Stimulated activated CD4-positive, alpha-beta T cell treated with anti-CD3 and anti-CD28 coated beads, Interleukin-2, amount 100 ng/mL, for 4 hours (primary cell): ENCODE data around the gene GRM5.
"Not testable (repeated sequence)": the region's sequence is repeated elsewhere in the genome, so short reads cannot be mapped to it uniquely, and the experiment has no call there.

Experiments
- DNase-seq: peaks from one replicate; pipeline ENCODE4 v3.0.0-alpha.2; 2020; ENCODE audit warnings: low read depth

The GRM5 gene

DNA sequence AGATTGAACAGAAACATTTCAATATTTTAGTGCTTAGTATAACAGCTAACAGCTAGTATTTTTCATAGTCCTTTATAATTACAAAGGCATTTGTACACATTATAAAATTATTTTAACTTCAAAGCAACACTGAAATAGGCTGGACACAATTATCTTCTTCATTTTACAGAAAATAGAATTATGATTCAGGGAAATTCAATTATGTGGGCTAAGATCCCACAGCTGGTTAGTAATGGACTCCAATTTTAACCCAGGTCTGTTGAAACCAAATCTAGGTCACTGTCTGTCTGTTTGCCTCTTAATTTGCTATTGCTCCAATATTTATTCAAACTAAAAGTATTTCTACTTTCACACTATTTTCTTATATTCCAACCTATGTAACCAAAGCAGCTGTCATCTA lies 574.1 kb downstream of the GRM5 start:
- no peak for DNase-seq

DNA sequence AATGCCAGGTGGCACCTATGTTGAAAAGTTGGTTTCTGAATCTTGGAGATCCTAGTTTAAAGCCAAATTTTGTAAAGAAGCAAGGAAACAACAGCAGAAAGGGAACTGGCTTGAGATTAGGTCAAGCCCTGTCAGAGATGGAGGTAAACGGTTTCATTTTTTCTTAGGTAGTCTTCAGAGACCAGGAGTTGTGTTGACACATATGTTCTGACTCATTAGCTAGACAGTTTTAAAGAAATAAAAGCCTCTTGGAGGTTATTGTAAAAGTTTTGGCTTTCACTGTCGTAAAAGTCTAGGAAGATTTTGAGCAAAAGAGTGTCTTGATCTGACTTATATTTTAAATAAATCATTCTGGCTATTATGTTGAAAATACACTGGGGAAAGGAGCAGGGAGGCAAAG lies 576.8 kb downstream of the GRM5 start:
- DNase-seq, result no peak

DNA sequence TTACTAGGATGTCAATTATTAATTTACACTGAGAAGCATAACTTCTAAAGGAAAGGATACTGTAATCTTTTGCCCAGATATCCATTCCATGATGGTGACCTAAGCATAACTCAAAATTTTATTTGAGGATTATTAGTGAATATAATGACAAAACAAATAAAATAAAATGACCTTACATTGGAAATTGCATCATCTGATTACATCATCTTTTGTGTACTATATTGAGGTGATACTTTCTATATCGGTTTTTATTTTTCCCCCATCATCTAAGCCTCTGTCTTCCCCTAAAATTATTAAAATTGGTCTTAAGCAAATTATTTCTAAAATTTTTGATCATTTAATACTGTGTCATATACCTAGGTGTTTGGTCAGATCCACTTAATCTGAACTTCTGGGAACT lies 578.1 kb downstream of the GRM5 start:
- DNase-seq, result no peak

DNA sequence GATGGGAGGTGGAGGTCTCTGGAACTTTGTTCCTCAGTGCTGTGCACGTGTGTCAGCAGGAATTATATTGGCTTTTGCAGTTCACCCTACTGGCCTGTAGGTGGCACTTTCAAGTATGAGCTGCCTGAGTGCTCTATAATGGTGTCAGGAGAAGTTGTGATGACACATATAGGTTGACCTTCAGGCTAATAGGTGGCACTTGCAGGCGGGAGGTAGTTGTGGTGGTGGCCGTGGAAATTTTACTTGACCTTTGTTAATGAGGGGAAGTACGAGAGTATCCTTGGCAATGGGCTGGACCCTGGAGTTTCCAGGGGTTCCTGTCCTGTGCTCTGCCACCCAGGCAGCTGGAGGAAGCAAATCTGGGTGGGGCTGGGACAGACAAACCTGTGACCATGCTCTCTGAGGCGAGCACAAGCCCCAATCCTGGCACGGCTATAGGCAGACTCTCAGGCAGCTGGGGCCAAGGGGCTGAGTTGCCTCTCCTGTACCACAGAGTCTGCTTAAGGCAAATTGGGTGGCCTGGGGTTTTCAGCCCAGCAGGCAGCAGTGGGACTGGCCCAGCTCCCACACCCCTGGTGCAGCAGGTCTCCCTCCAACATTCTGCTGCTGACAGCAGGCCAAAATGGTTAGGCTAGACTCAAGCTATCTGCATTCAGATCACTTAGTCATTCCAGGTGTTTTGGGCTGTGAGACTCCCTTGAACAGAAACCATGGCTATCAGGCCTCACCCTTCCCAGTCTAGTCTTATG lies 580.7 kb downstream of the GRM5 start:
- no peak for DNase-seq

DNA sequence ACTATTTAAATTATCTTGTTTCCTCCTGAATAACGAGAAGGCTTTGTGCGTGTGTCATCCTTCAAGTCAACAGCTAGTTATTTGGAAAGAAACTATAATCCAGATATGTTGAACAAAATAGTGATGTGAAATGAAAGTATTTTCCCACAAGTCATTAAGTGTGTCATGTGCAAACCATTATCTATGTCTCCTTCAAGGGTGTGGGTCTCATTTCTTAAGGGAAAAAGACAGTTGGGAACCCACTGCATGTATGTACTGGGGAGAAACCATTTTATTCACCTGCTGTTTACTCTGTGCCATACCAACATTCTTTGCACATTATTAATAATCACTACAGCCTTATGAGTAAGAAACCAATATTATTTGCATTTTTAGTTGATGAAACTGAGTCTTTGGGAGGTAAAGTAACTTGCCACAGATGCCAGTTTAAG lies 582.9 kb downstream of the GRM5 start:
- no peak for DNase-seq

DNA sequence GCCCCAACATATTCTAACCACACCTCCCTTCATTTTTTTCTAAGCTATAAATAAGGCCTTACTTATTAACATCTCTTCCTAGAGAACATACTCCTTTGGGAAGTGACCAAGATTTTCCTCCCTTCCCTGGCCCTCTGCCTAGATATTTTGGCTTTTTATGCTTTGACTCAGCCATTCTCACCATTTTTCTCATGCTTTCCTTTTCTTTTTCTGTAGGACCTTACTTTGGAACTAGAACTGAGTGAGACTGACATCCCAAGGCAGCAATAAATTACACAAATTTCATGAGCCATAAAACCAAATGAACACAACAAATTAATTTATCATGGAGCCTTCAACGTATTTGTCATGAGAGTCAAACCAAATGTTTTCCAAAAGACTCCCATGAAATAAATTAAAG lies 585.6 kb downstream of the GRM5 start:
- DNase-seq, result no peak

DNA sequence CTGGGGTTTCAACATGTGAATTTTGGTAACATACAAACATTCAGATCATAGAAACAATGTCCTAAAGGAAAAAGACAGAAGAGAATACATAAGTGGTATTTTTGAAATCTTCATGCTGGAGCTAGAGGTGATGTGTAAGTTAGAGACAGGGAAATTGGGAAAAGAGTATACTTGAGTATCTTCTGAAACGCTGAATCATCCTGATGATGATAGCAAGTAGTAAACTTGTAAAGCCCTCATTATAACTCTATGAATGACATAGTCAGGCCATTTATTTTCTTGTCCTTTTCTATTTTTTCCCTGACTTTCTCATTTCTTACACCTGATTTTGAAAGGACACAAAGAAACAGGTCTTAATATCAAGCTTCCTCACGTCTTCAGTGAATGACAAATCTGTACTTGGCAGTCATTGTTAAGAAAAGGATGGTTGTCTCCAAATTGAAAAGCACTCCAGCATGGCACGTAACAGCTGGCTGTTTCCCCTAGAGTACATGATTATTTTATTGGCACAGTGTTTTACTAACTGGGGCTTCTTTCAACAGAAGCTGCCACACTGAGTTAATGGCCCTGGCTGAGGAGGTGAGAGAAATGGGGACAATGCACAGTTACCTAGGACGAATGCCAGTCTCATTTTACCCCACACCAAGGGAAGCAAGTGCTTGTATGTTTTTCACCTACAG lies 587.5 kb downstream of the GRM5 start:
- no peak for DNase-seq

DNA sequence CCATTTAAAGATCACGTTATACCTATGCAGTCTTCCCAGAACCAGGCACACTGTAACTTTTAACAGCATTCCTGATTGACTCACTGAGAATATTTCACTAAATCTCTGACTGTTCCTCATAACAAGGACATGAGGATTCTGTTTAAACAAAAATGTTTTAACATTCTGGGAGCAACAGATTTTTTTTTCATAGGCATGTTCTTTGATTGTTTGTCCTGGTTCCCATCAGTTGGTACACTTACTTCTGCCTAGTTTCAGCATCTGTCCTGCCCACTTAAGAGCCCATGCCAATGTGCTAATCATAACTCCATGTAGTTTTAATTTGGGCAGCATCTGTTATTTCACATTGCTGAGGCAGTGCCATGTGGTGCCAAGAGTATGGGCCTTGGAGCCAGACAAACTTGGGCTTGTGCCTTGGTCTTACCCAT lies 589.8 kb downstream of the GRM5 start:
- DNase-seq, result no peak

DNA sequence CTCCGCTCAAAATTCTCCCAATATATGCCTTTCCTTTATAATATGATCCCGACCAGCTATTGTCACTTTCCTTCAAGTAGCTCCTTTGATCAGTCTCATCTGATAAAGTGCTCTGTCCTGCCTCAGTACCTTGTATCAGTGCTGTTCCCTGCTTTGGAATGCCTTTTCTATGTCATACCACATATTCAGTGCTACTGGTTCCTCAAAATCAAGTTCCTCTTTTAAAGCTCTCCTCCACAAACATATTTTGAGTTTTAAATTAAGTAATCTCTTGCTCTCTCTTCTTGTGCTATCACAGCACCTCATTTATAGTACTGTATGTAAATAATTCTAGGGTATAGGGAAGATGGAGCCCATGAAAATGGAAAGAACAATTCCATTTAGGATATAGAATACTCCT lies 591.1 kb downstream of the GRM5 start:
- DNase-seq, result no peak

DNA sequence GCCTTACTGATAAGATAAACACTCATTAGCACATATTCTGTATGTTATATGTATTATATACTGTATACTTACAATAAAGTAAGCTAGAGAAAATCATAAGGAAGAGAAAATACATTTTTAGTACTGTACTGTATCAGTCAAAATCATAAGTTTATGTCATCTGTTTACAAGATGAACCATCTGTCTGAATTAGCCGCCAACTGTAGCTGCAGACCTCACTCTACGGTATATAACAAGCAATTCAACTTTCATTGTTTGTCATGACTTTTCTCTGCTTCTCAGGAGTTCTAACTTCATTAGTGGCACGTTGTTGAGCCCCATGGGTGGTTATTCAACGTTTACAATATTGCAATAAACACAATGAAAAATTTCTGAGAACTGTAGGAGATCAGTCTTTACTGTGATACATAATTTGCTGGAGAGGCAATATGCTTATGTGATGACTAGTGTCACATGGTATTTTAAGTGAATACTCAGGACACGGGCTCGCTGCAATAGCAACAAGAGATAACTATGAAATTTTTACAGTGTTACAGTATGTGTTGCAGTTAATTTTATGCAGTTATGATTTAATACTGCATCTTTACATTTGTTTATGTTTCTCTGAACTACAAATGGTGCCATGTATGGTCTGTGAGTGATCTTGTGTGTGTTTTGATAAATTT lies 596.1 kb downstream of the GRM5 start:
- no peak for DNase-seq

DNA sequence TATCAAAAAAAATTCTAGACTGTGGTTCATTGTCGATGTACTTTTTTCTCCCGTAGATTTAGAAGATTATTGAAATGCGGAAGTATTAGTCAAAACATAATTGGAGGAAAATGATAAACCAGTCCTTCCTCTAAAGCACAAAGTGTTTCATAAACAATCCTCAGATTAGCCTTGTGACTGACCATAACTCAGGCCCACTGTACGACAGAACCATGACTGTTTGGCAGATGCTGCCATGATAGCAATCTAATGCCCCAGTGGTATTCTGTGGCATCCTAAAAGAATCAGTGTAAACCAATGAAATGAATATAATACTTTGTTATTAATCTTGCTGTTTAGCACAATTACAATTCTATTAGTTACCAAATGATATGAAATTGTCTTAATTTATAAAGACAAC lies 601.3 kb downstream of the GRM5 start:
- no peak for DNase-seq

DNA sequence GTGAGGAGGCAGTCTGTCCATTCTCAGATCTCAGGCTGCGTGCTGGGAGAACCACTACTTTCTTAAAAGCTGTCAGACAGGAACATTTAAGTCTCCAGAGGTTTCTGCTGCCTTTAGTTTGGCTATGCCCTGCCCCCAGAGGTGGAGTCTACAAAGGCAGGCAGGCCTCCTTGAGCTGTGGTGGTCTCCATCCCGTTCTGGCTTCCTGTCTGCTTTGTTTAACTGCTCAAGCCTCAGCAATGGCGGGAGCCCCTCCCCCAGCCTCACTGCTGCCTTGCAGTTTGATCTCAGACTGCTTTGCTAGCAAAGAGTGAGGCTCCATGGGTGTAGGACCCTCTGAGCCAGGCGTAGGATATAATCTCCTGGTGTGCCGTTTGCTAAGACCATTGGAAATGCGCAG lies 602.5 kb downstream of the GRM5 start:
- not testable (repeated sequence) for DNase-seq

DNA sequence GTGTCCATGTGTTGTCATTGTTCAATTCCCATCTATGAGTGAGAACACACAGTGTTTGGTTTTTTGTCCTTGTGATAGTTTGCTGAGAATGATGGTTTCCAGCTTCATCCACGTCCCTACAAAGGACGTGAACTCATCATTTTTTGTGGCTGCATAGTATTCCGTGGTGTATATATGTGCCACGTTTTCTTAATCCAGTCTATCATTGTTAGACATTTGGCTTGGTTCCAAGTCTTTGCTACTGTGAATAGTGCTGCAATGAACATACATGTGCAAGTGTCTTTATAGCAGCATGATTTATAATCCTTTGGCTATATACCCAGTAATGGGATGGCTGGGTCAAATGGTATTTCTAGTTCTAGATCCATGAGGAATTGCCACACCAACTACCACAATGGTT lies 607.7 kb downstream of the GRM5 start:
- DNase-seq, result not testable (repeated sequence)

DNA sequence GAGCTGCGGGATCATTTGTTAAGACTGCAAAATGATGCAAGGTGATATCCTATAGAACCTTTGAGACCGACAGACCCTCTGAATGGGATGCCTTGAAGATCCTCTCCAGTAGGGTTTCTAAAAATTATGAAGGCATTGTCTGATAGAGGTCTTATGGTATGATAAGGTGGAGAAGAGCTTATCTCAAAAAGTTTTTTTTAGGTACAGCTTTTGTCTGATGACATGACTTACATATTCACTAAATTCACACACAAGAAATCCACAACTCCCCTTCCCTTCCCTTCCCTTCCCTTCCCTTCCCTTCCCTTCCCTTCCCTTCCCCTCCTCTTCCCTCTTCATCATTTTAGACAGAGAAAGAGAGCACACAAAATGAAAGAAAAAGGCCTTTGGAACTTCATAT lies 609.8 kb downstream of the GRM5 start:
- DNase-seq, result no peak

DNA sequence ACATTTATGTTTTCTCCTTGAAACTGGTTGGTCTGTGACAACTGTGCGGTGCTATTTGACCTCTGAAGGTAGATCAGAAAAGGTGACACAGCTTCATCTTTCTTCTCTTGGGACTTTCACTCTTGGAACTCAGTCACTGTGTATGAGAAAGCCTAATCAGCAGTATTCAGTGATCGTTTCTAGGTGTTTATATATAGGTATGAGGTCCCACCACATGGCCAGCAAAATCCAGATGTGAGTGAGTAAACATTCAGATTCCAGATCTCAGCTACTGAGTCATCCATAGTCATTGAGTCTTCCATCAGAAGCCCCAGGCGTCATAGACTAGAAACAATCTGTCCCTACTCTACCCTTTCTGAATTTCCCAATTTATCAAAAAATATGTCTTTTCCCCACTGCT lies 610.9 kb downstream of the GRM5 start:
- DNase-seq, result no peak
